Smooth muscle cell (in vitro differentiated cells): ENCODE results near the gene KPNA2. TPM values are rescaled to one million over a fixed set of nuclear protein-coding genes. Genes with fewer than 3 reads are reported as not detected.

Experiments used
- DNase-seq: peaks from one replicate; lab custom pipeline; 2025; ENCODE audit not compliant: unreplicated experiment; lab: John Stamatoyannopoulos, UW
- H2AFZ ChIP-seq: fragments of 200-600 bp; sonication (generic); 2 replicates; pipeline ENCODE4 v1.6.0; 2016; ENCODE audit warnings: antibody characterized with exemption, low read depth, mild to moderate bottlenecking
- H3F3A ChIP-seq: fragments of 200-600 bp; sonication (generic); 2 replicates; pipeline ENCODE4 v1.6.0; 2017; ENCODE audit warnings: antibody characterized with exemption, low read depth
- H3K27ac ChIP-seq: fragments of 200-600 bp; sonication (generic); 2 replicates; pipeline ENCODE4 v1.5.1; 2016; ENCODE audit warnings: low read depth, mild to moderate bottlenecking
- H3K27me3 ChIP-seq: fragments of 200-600 bp; sonication (generic); 2 replicates; pipeline ENCODE4 v1.6.1; 2016; ENCODE audit warnings: low read depth, mild to moderate bottlenecking
- H3K36me3 ChIP-seq: fragments of 200-600 bp; sonication (generic); 2 replicates; pipeline ENCODE4 v1.5.1; 2016; ENCODE audit warnings: low read depth
- H3K4me1 ChIP-seq: fragments of 200-600 bp; sonication (generic); 2 replicates; pipeline ENCODE4 v1.5.1; 2016; ENCODE audit warnings: low read depth
- H3K4me2 ChIP-seq: fragments of 200-600 bp; sonication (generic); 2 replicates; pipeline ENCODE4 v1.6.0; 2016; ENCODE audit warnings: mild to moderate bottlenecking
- H3K4me3 ChIP-seq: fragments of 200-600 bp; sonication (generic); 2 replicates; pipeline ENCODE4 v1.5.1; 2016; ENCODE audit warnings: mild to moderate bottlenecking
- H3K79me2 ChIP-seq: fragments of 200-600 bp; sonication (generic); 2 replicates; pipeline ENCODE4 v1.6.0; 2016; ENCODE audit warnings: low read depth, mild to moderate bottlenecking
- H3K9ac ChIP-seq: fragments of 200-600 bp; sonication (generic); 2 replicates; pipeline ENCODE4 v1.6.0; 2016; ENCODE audit warnings: low read depth
- H3K9me3 ChIP-seq: fragments of 200-600 bp; sonication (generic); replicated peaks from 2 replicates; pipeline ENCODE4 v1.5.1; 2016; ENCODE audit warnings: low read depth
- H4K20me1 ChIP-seq: fragments of 200-600 bp; sonication (generic); 2 replicates; pipeline ENCODE4 v1.6.0; 2016; ENCODE audit warnings: low read depth
- WGBS: methylation state at CpG from one replicate; pipeline ENCODE4 v1.1.7; 2016; ENCODE audit warnings: low lambda C conversion rate; 5-methylcytosine and 5-hydroxymethylcytosine counted together
- polyA plus RNA-seq: library from polyadenylated mRNA; unstranded; fragments of >200 nt; fragmentation: Nextera tagmentation; extraction: Ambion mirVana; gene quantifications from 2 replicates; pipeline ENCODE4 v1.2.1, GENCODE V29; 2016
- total RNA-seq: library from RNA; depleted of rRNA; stranded (reverse); fragments of >200 nt; gene quantifications from 2 replicates; pipeline ENCODE4 v1.2.3, GENCODE V29; 2014
- TF ChIP-seq, protein P1 (sequence below): fragments of 200-600 bp; sonication (generic); IDR thresholded peaks from 2 replicates; pipeline ENCODE4 v1.5.1; 2017; ENCODE audit warnings: borderline replicate concordance, mild to moderate bottlenecking, antibody characterized with exemption; ENCODE audit not compliant: insufficient read depth, poor library complexity, severe bottlenecking

The KPNA2 gene
- total and polyA plus RNA-seq, 2 experiments from 2014 or later: 84.6 to 135 TPM

DNA sequence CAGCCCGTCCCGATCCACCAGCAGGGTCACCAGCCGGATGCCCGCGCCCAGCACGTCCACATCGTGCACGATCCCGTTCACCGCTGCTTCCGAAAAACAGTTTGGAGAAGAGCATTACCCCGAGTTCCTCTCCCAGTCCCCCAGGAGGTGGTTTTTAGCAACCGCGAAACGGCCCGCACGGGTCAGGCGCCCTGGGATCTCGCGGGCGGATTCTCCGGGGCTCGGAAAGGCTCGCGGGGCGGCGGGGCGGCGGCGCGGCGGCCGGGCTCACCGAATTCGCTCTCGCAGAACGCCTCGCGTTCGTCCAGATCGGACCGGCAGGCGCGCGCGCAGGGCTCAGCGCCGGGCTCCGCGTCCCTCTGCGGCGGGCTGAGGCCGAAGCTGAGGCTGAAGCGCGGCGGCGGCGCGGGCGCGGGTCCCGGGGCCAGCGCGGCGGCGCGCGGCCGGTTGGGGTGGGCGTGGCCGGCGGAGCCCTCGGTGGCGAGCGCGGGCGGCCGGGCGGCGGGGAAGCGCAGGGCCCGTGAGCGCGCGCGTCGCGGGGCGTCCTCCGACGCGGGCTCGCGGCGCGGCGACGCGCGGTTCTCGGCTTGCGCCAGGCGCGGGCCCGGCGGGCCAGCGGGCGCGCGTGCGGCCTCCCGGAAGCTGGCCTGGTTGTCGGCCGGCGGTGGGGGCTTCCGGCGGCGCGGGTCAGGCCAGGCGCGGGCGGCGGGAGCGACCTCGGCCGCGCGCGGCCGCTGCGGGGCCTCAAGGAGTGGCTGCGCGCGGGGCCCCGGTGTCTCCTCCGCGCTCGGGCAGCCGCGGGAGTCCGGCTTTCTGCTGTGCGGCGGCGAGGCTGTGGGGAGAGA is 42.2 kb upstream of the KPNA2 start:
- Histone ChIP-seq H3K4me3 (peak overlapping the region; percentile 72), H3K9me3 (no peaks in the 10 kb centered on the region), H3K4me1 (peaks cover 3% of the 10 kb centered on the region), H3K79me2 (no peaks in the 10 kb centered on the region), H2AFZ (peak overlapping the region; percentile 69), H3K4me2 (peak overlapping the region; percentile 95), H3F3A (peaks cover 7% of the 10 kb centered on the region), H3K9ac (peak overlapping the region; percentile 69), H3K27me3 (no peaks in the 10 kb centered on the region), H3K27ac (peak overlapping the region; percentile 56), H4K20me1 (no peaks in the 10 kb centered on the region), H3K36me3 (no peaks in the 10 kb centered on the region)
- peak; percentile 66 for DNase-seq
- under 1% methylated on average over 76 of the region's 144 CpGs for WGBS
- TF ChIP-seq, protein P1, sequence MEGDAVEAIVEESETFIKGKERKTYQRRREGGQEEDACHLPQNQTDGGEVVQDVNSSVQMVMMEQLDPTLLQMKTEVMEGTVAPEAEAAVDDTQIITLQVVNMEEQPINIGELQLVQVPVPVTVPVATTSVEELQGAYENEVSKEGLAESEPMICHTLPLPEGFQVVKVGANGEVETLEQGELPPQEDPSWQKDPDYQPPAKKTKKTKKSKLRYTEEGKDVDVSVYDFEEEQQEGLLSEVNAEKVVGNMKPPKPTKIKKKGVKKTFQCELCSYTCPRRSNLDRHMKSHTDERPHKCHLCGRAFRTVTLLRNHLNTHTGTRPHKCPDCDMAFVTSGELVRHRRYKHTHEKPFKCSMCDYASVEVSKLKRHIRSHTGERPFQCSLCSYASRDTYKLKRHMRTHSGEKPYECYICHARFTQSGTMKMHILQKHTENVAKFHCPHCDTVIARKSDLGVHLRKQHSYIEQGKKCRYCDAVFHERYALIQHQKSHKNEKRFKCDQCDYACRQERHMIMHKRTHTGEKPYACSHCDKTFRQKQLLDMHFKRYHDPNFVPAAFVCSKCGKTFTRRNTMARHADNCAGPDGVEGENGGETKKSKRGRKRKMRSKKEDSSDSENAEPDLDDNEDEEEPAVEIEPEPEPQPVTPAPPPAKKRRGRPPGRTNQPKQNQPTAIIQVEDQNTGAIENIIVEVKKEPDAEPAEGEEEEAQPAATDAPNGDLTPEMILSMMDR: no peak

DNA sequence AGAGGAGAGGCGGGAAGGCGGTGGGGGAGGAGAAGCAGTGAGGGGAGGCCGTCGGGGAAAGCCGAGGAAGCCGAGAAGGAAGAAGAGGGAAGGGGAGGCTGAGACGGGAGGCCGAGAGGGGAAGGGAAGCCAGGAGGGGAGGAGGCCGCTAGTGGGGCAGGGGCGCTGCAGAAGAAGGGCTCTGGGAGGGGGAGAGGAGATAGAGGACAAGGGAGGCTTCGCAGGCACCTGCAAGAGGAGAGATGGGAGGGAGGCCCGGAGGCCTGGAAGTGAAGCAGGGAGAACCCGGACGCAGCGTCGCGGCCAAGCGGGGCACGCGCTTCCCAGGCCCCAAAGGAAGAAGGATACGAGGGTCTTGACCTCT is 41.6 kb upstream of the KPNA2 start:
- H3F3A ChIP-seq: peaks cover 7% of the 10 kb centered on the region
- H3K27me3 ChIP-seq: no peaks in the 10 kb centered on the region
- H3K9me3 ChIP-seq: no peaks in the 10 kb centered on the region
- H3K4me3 ChIP-seq: peak overlapping the region; percentile 68
- H3K4me1 ChIP-seq: peaks cover 3% of the 10 kb centered on the region
- 13% methylated on average over 11 of the region's 21 CpGs for WGBS
- DNase-seq: no peak
- no peaks in the 10 kb centered on the region for H3K79me2 ChIP-seq
- TF ChIP-seq, protein P1: no peak
- H3K4me2 ChIP-seq: peak overlapping the region; percentile 95
- H4K20me1 ChIP-seq: no peaks in the 10 kb centered on the region
- no peaks in the 10 kb centered on the region for H3K36me3 ChIP-seq
- H3K9ac ChIP-seq: peak overlapping the region; percentile 47
- peak overlapping the region; percentile 69 for H2AFZ ChIP-seq
- H3K27ac ChIP-seq: peak overlapping the region; percentile 56

DNA sequence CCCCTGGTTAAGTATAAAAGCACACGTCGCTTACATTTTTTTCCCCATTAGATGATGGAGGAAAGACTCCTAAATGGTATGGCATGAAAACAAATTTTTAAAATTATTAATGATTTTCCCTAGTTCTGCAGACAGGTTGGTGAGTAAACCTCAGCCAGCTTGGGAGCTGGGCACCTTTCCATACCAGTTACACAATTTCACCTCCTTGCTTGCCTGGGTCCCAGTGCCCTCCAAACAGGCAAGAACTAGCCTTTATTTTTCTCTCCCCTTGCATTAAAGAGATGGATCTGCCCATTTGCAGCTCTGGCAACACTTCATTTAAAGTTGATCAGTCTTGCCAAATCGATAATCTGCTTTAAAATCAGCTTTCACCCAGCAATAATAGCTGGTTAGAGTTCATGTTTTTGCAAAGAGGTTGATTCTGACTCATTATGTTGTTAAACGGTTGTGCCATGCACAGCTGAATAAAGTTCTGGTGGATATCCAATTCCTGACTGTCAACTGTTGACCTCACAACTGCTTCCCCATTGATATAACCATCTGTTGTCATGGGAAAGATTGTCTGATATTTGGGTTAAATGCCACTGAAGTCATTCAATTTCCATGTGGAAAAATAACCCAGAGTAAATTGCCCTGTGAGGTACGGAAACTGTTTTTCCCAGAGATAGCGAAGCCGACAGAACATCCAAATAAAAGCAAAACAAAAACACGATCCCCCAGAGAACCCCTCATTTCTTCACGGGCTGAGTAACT is 40.5 kb upstream of the KPNA2 start:
- Histone ChIP-seq H3K4me2 (peak overlapping the region; percentile 95), H3K4me3 (peak overlapping the region; percentile 68), H3K9me3 (no peaks in the 10 kb centered on the region), H3K79me2 (no peaks in the 10 kb centered on the region), H3K27ac (no peak overlapping the region), H3F3A (peaks cover 7% of the 10 kb centered on the region), H4K20me1 (no peaks in the 10 kb centered on the region), H3K27me3 (no peaks in the 10 kb centered on the region), H3K9ac (no peak overlapping the region), H3K4me1 (peaks cover 3% of the 10 kb centered on the region), H3K36me3 (no peaks in the 10 kb centered on the region), H2AFZ (no peak overlapping the region)
- no peak for DNase-seq
- WGBS: 28% methylated on average over 9 of the region's 9 CpGs
- TF ChIP-seq, protein P1: no peak
